NCI-H1048 (cell line): Measurements from ENCODE around the gene TGFA.
A peak's percentile ranks its signal among the peaks of the same experiment; 100 is the strongest.

Experiments used
- DNase-seq: peaks from one replicate; lab custom pipeline; 2025; lab: John Stamatoyannopoulos, UW

TGFA gene

GRCh38 chr2:70553584-70554337 is at the start of gene TGFA:
TSS of gene TGFA (minus strand) at chr2:70553826. CDS start at chr2:70553767, 59 bp downstream.
- peak; percentile 45 for DNase-seq

GRCh38 chr2:70603066-70603465 is 49.4 kb upstream of the TGFA start:
- DNase-seq: no peak

- DNase-seq: no peak
Observed at GRCh38 chr2:70598197-70598596, 44.6 kb upstream of the TGFA start.

- DNase-seq: no peak
Observed at GRCh38 chr2:70596739-70597138, 43.1 kb upstream of the TGFA start.

- DNase-seq: no peak
Observed at GRCh38 chr2:70596293-70596692, 42.7 kb upstream of the TGFA start.

GRCh38 chr2:70583091-70583490 is 29.5 kb upstream of the TGFA start:
- DNase-seq: no peak

GRCh38 chr2:70580352-70580751 is 26.7 kb upstream of the TGFA start:
- no peak for DNase-seq

GRCh38 chr2:70574618-70575017 is 21.0 kb upstream of the TGFA start:
- no peak for DNase-seq

GRCh38 chr2:70574109-70574508 is 20.5 kb upstream of the TGFA start:
- DNase-seq: no peak

- DNase-seq: no peak
Observed at GRCh38 chr2:70570041-70570661, 16.5 kb upstream of the TGFA start.

- DNase-seq: no peak
Observed at GRCh38 chr2:70569559-70569958, 15.9 kb upstream of the TGFA start.

GRCh38 chr2:70566906-70567305 is 13.3 kb upstream of the TGFA start:
- DNase-seq: no peak

- no peak for DNase-seq
Observed at GRCh38 chr2:70566464-70566863, 12.8 kb upstream of the TGFA start.

- DNase-seq: no peak
Observed at GRCh38 chr2:70565039-70565731, 11.6 kb upstream of the TGFA start.

- DNase-seq: no peak
Observed at GRCh38 chr2:70561893-70562292, 8.3 kb upstream of the TGFA start.

- DNase-seq: no peak
Observed at GRCh38 chr2:70560442-70560841, 6.8 kb upstream of the TGFA start.

GRCh38 chr2:70560040-70560439 is 6.4 kb upstream of the TGFA start:
- no peak for DNase-seq

- DNase-seq: no peak
Observed at GRCh38 chr2:70558195-70558808, 4.7 kb upstream of the TGFA start.

GRCh38 chr2:70557171-70557838 is 3.7 kb upstream of the TGFA start:
- no peak for DNase-seq

- DNase-seq: no peak
Observed at GRCh38 chr2:70556608-70557007, 3.0 kb upstream of the TGFA start.

GRCh38 chr2:70554338-70554892 is 789 bp upstream of the TGFA start:
- DNase-seq: no peak

GRCh38 chr2:70553334-70553583 is 367 bp downstream of the TGFA start:
- no peak for DNase-seq
